Ecto neural progenitor cell (in vitro differentiated cells): ENCODE results near the gene ZNF552.
"Not testable (repeated sequence)": the region's sequence is repeated elsewhere in the genome, so short reads cannot be mapped to it uniquely, and the experiment has no call there.

Experiments
- DNase-seq: peaks from one replicate; pipeline ENCODE4 v3.0.0-alpha.2; 2018; ENCODE audit warnings: low spot score

ZNF552 gene

GRCh38 chr19:57814505-57815246, at the start of gene ZNF552:
Gene ZNF552 (minus strand): TSS chr19:57814913. CDS start chr19:57814743, 170 bp downstream.
- peak; percentile 87 for DNase-seq

GRCh38 chr19:57862351-57862750, 47.6 kb upstream of the ZNF552 start:
- not testable (repeated sequence) for DNase-seq

DNA sequence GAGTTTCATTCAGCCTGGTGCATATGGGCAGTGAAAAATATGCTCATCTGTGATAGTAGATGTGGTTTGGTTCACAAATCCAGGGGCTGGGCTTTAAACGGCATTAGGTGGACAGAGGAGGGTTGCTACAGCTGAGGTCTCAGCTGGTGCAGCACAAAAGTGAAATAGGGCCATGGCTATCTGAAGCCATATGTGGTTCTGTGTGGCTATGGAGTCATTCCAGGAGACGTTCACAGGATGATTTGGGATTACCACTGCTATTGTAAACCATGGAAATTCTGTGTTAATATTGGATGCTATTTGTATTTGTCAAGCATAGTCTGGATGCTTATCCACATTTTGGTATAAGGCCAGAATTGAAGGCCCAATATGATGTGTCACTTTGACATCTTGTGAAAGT, 39.4 kb upstream of the ZNF552 start:
- not testable (repeated sequence) for DNase-seq

- not testable (repeated sequence) for DNase-seq
Observed at GRCh38 chr19:57851812-57852603, 37.3 kb upstream of the ZNF552 start.

DNA sequence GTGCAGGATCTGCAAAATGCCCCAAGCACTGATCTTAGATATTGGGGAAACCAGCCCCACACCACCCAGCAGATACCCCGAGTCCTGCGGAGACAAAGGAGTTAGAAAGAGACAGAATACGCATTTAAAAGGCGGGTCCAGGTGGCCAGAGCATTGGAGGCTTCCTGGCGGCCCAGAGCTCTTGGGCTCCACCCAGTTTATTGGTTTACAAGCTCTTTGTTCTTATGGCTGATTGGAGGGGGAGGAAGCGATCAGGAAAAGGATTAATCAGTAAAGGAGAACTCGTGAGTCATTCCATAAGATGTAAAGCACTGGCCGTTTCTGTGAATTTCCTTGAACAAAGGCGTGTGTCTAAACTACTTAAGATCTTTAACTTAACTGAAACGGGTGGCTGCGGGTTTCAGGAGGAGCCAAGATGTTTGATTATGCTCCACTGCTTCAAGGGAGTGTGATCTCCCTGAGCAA, 35.9 kb upstream of the ZNF552 start:
- peak; percentile 55 for DNase-seq

- peak; percentile 71 for DNase-seq
Observed at GRCh38 chr19:57849666-57850473, 35.2 kb upstream of the ZNF552 start, which contains the start of gene ZNF587. Gene ZNF587 (plus strand): TSS chr19:57849859. CDS start chr19:57850039, 180 bp downstream.

DNA sequence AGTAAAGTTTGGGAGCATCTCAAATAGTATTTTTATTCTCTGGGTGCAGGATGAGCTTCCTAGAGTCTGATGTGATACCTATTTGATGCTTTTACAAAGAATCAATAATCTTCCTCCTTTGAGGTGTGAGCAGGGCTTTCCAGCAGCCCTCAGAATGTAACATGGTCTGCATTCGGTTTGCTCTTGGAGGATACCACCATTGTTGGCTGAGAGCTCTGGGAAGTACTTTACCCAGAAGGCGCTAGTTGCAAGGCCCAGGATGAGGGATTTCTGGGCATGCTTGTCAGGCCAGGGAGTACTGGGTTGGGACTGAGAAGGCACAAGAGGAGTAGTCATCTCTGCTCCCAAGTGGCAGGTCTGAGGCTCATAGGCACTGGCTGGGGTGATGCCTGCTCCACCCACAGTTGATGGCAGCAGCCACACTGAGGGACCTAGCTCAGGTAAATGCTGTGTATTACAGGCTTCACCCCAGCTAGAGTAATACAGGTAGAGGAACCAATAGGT, 34.5 kb upstream of the ZNF552 start:
- not testable (repeated sequence) for DNase-seq

DNA sequence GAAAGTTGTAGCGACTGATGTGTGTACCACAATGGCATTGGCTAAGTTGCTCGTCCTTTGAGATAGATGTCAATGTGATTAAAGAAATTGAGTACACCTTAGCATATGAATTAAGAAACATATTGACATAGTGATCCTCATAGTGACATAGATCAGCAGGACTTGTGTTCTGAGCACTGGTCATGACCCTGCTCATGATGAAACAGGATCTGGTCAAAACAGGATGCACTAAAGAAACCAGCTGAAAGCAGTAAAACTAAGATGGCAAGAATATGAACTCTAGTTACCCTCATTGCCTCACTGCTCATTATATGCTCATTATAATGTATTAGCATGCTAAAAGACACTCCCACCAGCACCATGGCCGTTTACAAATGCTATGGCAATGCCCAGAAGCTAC, 32.5 kb upstream of the ZNF552 start:
- DNase-seq: not testable (repeated sequence)

GRCh38 chr19:57841122-57841763, 26.5 kb upstream of the ZNF552 start:
- no peak for DNase-seq

GRCh38 chr19:57838622-57839191, 24.0 kb upstream of the ZNF552 start:
- not testable (repeated sequence) for DNase-seq

GRCh38 chr19:57836991-57837390, 22.3 kb upstream of the ZNF552 start:
- DNase-seq: not testable (repeated sequence)

GRCh38 chr19:57830071-57830602, 15.4 kb upstream of the ZNF552 start, which contains the start of gene ZNF587B:
Gene ZNF587B (plus strand): TSS chr19:57830299. CDS start chr19:57830529, 230 bp downstream.
- peak; percentile 93 for DNase-seq

- DNase-seq: no peak
Observed at GRCh38 chr19:57829316-57829715, 14.6 kb upstream of the ZNF552 start.

DNA sequence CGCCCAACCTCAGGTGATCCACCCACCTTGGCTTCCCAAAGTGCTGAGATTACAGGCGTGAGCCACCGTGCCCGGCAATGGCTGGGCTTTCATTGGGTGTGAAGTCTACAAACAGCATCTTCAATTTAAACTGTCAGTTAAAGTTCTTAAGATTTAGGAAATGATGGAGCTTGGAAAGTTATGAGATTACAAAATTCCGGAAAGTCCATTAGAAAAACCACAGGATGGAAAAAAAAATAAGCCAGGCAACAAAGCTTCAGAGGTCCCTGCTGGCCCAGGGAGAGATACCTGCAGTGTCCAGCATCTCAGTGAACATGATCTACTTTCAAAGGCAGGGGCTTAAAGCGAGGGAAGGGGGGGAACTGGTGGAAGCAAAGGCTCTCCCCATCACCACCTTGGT, 10.8 kb upstream of the ZNF552 start:
- DNase-seq: no peak

DNA sequence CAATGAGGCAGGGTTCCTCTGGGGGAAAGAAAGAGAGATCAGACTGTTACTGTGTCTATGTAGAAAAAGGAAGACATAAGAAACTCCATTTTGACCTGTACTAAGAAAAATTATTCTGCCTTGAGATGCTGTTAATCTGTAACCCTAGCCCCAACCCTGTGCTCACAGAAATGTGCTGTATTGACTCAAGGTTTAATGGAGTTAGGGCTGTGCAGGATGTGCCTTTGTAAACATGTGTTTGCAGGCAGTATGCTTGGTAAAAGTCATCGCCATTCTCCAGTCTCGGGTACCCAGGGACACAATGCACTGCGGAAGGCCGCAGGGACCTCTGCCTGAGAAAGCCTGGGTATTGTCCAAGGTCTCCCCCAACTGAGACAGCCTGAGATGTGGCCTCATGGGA, 8.9 kb upstream of the ZNF552 start:
- not testable (repeated sequence) for DNase-seq

DNA sequence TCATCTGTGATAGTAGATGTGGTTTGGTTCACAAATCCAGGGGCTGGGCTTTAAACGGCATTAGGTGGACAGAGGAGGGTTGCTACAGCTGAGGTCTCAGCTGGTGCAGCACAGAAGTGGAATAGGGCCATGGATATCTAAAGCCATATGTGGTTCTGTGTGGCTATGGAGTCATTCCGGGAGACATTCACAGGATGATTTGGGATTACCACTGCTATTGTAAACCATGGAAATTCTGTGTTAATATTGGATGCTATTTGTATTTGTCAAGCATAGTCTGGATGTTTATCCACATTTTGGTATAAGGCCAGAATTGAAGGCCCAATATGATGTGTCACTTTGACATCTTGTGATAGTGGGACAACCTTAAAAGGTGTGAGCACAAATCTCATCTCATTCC, 8.4 kb upstream of the ZNF552 start:
- DNase-seq: not testable (repeated sequence)

GRCh38 chr19:57821501-57821900, 6.8 kb upstream of the ZNF552 start:
- DNase-seq: not testable (repeated sequence)

DNA sequence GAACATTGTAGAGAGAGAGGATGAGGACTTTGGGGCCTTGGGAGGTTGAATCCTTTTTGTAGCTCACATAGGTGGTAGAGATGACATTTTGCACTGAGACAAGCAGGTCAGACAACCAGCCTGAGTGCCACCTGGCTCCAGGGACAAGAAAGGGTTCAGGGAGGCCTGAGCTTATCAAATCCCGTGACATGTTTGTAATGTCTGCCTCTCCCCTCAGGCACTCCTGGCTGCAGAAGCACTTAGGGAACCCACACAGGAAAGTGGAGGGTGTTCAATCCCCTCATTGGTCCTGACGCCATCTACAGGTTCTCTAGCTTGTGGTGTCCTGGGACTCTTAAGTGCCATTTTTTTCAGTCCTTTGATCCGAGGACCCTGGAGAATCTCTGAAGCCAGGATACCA, 6.4 kb upstream of the ZNF552 start:
- not testable (repeated sequence) for DNase-seq

GRCh38 chr19:57820599-57820998, 5.9 kb upstream of the ZNF552 start:
- DNase-seq: no peak

- DNase-seq: peak; percentile 81
Observed at GRCh38 chr19:57819475-57820148, 4.9 kb upstream of the ZNF552 start.
